ENCODE results near the gene MARCHF5. TPM values are rescaled to one million over a fixed set of nuclear protein-coding genes. Genes with fewer than 3 reads are reported as not detected.

Gene MARCHF5
- total RNA-seq, 1 donor from 2014 or later, result 32.2 TPM

GRCh38 chr10:92248566-92248965 is 42.4 kb upstream of the MARCHF5 start:
- Histone ChIP-seq H3K27me3 (ENCODE audit: low read depth) (no peaks in the 10 kb centered on the region), H3K4me1 (peaks cover 12% of the 10 kb centered on the region), H3K27ac (replicated peaks) (no peak overlapping the region), H3K9me3 (replicated peaks) (no peaks in the 10 kb centered on the region), H3K36me3 (no peaks in the 10 kb centered on the region), H3K4me3 (no peak overlapping the region)
- DNase-seq, result no peak
- intact Hi-C loops (cut with micrococcal nuclease), result no loop called here
- TF ChIP-seq CTCF (IDR thresholded peaks at IDR 0.05; ENCODE audit: borderline replicate concordance), result no peak

GRCh38 chr10:92263396-92263795 is 27.6 kb upstream of the MARCHF5 start:
- intact Hi-C loops (cut with micrococcal nuclease), result no loop called here
- Histone ChIP-seq H3K4me3 (no peak overlapping the region), H3K27me3 (ENCODE audit: low read depth) (no peaks in the 10 kb centered on the region), H3K4me1 (peaks cover 11% of the 10 kb centered on the region), H3K36me3 (no peaks in the 10 kb centered on the region), H3K9me3 (replicated peaks) (no peaks in the 10 kb centered on the region), H3K27ac (replicated peaks) (no peak overlapping the region)
- no peak for DNase-seq
- no peak for TF ChIP-seq CTCF (IDR thresholded peaks at IDR 0.05; ENCODE audit: borderline replicate concordance)

- intact Hi-C loops (cut with micrococcal nuclease), result no loop called here
- H3K9me3 ChIP-seq (replicated peaks), result no peaks in the 10 kb centered on the region
- H3K27me3 ChIP-seq (ENCODE audit: low read depth), result no peaks in the 10 kb centered on the region
- peaks cover 11% of the 10 kb centered on the region for H3K4me1 ChIP-seq
- no peak overlapping the region for H3K4me3 ChIP-seq
- TF ChIP-seq CTCF (IDR thresholded peaks at IDR 0.05; ENCODE audit: borderline replicate concordance), result no peak
- H3K27ac ChIP-seq (replicated peaks), result no peak overlapping the region
- DNase-seq, result no peak
- H3K36me3 ChIP-seq, result no peaks in the 10 kb centered on the region
Observed at GRCh38 chr10:92264249-92264648, 26.7 kb upstream of the MARCHF5 start.

GRCh38 chr10:92265687-92266258 is 25.2 kb upstream of the MARCHF5 start:
- Histone ChIP-seq H3K27ac (replicated peaks) (no peak overlapping the region), H3K4me3 (no peak overlapping the region), H3K9me3 (replicated peaks) (no peaks in the 10 kb centered on the region), H3K4me1 (peaks cover 11% of the 10 kb centered on the region), H3K36me3 (no peaks in the 10 kb centered on the region), H3K27me3 (ENCODE audit: low read depth) (no peaks in the 10 kb centered on the region)
- intact Hi-C loops (cut with micrococcal nuclease), result no loop called here
- no peak for TF ChIP-seq CTCF (IDR thresholded peaks at IDR 0.05; ENCODE audit: borderline replicate concordance)
- no peak for DNase-seq

- no peak overlapping the region for H3K4me3 ChIP-seq
- no peaks in the 10 kb centered on the region for H3K27me3 ChIP-seq (ENCODE audit: low read depth)
- no peak for TF ChIP-seq CTCF (IDR thresholded peaks at IDR 0.05; ENCODE audit: borderline replicate concordance)
- no peak for DNase-seq
- H3K4me1 ChIP-seq, result peaks cover 11% of the 10 kb centered on the region
- H3K9me3 ChIP-seq (replicated peaks), result no peaks in the 10 kb centered on the region
- intact Hi-C loops (cut with micrococcal nuclease), result no loop called here
- H3K36me3 ChIP-seq, result no peaks in the 10 kb centered on the region
- H3K27ac ChIP-seq (replicated peaks), result peak overlapping the region; percentile 45
Observed at GRCh38 chr10:92267343-92267742, 23.6 kb upstream of the MARCHF5 start.
